Ishikawa (cell line): ENCODE results near the gene GIT1.
A peak's percentile ranks its signal among the peaks of the same experiment; 100 is the strongest.

ENCODE experiments used
- CEBPB ChIP-seq: IDR thresholded peaks from 2 replicates; pipeline ENCODE4 v1.6.1; 2012
- CREB1 ChIP-seq: IDR thresholded peaks from 2 replicates; pipeline ENCODE4 v1.6.1; 2012; ENCODE audit warnings: low read depth
- EGR1 ChIP-seq: IDR thresholded peaks from 2 replicates; pipeline ENCODE4 v1.6.1; 2012
- EP300 ChIP-seq: IDR thresholded peaks from 2 replicates; pipeline ENCODE4 v1.6.1; 2012; ENCODE audit warnings: borderline replicate concordance
- FOXM1 ChIP-seq: IDR thresholded peaks from 2 replicates; pipeline ENCODE4 v1.6.1; 2012; ENCODE audit warnings: low read depth, borderline replicate concordance
- MAX ChIP-seq: IDR thresholded peaks from 2 replicates; pipeline ENCODE4 v1.6.1; 2012
- NFIC ChIP-seq: IDR thresholded peaks from 2 replicates; pipeline ENCODE4 v1.6.1; 2012
- RAD21 ChIP-seq: IDR thresholded peaks from 2 replicates; pipeline ENCODE4 v1.6.1; 2012; ENCODE audit warnings: low read depth
- REST ChIP-seq: IDR thresholded peaks from 2 replicates; pipeline ENCODE4 v1.6.1; 2012; ENCODE audit warnings: low read depth, mild to moderate bottlenecking
- TAF1 ChIP-seq: IDR thresholded peaks from 2 replicates; pipeline ENCODE4 v1.6.1; 2012; ENCODE audit warnings: low read depth, mild to moderate bottlenecking
- TCF12 ChIP-seq: IDR thresholded peaks from 2 replicates; pipeline ENCODE4 v1.6.1; 2012; ENCODE audit warnings: low read depth
- TEAD4 ChIP-seq: IDR thresholded peaks from 2 replicates; pipeline ENCODE4 v1.6.1; 2012
- USF1 ChIP-seq: IDR thresholded peaks from 2 replicates; pipeline ENCODE4 v1.6.1; 2012
- YY1 ChIP-seq: IDR thresholded peaks from 2 replicates; pipeline ENCODE4 v1.6.1; 2012; ENCODE audit warnings: low read depth
- ZBTB7A ChIP-seq: IDR thresholded peaks from 2 replicates; pipeline ENCODE4 v1.6.1; 2012; ENCODE audit warnings: low read depth

Gene GIT1

GRCh38 chr17:29589524-29590410 lies at the start of gene GIT1:
Gene GIT1 (minus strand): TSS chr17:29589648. CDS start chr17:29589378, 270 bp downstream.
- peak; percentile 26; the same call in 1 of the 2 replicates for TF ChIP-seq TAF1
- TF ChIP-seq TCF12: 0 out of 2 replicates have a peak, but pooled peaks have one; percentile 7
- TF ChIP-seq YY1: peak; percentile 5; the same call in 1 of the 2 replicates
- TF ChIP-seq ZBTB7A: peak; percentile 10; the same call in 1 of the 2 replicates
- TF ChIP-seq REST: no peak
- peak; percentile 16; the same call in 1 of the 2 replicates for TF ChIP-seq MAX

GRCh38 chr17:29633886-29634285 lies 44.4 kb upstream of the GIT1 start:
- TF ChIP-seq FOXM1 (no peak), NFIC (no peak), EP300 (no peak), REST (no peak), CREB1 (no peak), ZBTB7A (no peak), RAD21 (no peak), MAX (no peak), TEAD4 (no peak), EGR1 (no peak), TCF12 (no peak), USF1 (no peak), YY1 (no peak), CEBPB (no peak), TAF1 (no peak)

GRCh38 chr17:29630630-29631193 lies 41.3 kb upstream of the GIT1 start:
- TF ChIP-seq EP300: no peak
- TF ChIP-seq USF1: no peak

GRCh38 chr17:29629839-29630238 lies 40.4 kb upstream of the GIT1 start:
- TF ChIP-seq MAX (no peak), USF1 (no peak), ZBTB7A (no peak), CEBPB (no peak), TAF1 (no peak), REST (no peak), FOXM1 (no peak), YY1 (no peak), NFIC (no peak), CREB1 (no peak), TCF12 (no peak), EGR1 (no peak)
